Measurements from ENCODE around the gene PCMTD2.

Gene PCMTD2

DNA sequence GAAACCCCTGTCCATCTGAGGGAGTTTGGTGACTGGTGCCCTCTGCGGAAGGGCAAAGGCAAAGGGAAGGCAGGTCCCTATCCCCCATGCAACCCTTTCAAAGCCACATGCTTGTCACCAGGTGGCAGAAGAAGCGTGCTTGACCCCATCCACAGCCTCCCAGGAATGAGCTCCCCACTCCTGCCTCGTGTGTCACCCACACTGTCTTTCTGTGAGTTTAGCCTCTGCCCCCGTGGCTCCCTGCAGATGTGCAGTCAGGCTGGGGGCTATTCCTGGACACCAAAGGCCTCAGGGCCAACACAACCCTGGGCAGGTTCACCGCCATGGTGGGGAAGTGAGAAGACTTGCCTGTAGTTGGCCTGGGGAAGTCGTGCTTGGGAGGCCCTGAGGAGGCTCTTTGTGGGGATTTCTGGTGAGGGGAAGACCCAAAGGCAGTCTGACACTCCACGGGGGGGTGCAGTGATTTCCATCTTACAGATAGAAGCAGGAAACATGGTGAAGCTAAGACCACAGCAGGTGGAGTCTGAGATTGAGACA lies 16.6 kb upstream of the PCMTD2 start:
- no peak for DNase-seq (ENCODE audit: low read depth)

DNA sequence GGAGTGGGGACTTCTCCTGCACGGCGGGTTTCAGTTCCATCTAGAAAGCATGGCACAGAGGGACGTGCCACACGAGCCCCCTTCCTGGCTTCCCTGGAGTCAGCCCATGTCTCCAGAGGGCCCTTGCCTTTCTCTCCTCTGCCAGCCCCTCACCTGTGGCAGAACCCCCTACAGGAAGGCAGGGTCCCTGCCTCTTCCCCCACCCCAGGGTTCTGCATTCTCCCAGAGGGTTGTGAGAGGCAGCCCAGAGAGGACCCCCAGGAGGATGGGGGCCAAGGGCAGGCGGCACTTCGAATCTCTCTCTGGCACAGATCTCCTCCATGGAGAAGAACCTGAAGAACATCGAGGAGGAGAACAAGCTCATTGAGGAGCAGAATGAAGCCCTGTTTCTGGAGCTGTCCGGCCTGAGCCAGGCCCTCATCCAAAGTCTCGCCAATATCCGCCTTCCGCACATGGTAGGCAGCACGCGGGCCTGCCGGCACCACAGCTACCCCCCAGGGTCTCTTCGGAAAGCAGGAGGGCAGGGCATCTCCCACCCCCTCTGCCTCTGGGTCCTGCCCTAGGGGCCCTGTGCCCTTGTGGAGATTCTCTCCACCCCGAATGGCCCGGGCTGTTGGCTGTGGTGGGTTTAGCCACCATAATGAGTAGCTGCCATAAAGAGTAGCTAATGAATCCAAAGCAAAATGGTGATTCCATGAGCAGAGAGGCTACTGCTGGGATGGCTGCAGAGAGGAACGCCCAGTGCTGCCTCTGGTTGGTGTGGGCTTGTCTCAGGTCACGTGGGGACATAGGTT lies 15.9 kb upstream of the PCMTD2 start:
- DNase-seq (ENCODE audit: low read depth) = no peak

DNA sequence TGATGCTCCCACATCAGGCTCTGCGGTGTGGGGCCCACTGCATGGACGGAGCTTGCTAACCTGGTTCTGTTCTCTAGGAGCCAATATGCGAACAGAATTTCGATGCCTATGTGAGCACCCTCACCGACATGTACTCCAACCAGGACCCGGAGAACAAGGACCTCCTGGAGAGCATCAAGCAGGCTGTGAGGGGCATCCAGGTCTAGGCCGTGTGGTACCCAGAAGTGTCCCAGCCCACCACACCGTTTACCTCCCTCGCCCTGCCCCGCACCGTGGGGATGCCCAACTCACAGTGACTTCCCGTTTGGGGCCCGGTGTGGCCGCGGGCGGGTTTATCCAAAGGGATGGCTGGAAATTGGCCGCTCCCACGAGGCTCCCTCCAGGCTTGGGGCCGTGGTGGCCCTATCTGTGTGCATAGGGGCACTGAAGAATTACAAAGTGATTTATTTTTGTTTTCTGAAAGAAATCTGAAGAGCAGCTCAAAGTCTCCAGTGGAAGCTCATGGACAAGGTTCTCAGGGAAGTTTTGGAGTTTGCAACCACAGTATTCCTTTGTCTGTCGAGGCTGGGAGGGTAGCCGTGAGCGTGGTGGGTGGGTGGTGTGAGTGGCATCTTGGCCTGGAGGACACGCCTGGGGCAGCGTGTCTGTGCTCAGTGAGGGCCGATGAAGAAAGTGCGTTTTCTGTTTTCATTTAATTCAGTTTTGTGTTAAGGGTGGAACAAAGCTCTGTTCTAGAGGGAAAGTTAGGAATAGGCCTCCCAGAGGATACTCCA lies 15.1 kb upstream of the PCMTD2 start:
- no peak for DNase-seq (ENCODE audit: low read depth)

DNA sequence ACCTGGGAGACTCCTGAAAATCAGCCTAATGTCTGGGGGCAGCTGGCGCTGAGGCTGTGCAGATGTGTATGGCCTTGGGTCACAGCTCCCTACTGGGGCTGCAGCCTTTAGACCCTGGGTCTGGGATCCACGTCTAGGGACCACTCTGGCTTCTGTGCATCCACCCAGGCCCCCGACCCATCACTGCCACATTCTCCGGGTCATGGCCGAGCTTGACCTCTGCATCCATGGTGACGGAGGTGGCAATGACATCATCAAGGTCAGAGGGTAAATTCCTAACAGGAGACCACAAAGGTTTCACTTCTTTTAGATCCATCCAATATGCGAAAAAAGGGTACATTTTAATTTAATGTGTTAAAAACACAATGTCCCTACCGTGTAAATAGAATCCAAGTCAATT lies 14.5 kb upstream of the PCMTD2 start:
- DNase-seq (ENCODE audit: low read depth) = no peak

DNA sequence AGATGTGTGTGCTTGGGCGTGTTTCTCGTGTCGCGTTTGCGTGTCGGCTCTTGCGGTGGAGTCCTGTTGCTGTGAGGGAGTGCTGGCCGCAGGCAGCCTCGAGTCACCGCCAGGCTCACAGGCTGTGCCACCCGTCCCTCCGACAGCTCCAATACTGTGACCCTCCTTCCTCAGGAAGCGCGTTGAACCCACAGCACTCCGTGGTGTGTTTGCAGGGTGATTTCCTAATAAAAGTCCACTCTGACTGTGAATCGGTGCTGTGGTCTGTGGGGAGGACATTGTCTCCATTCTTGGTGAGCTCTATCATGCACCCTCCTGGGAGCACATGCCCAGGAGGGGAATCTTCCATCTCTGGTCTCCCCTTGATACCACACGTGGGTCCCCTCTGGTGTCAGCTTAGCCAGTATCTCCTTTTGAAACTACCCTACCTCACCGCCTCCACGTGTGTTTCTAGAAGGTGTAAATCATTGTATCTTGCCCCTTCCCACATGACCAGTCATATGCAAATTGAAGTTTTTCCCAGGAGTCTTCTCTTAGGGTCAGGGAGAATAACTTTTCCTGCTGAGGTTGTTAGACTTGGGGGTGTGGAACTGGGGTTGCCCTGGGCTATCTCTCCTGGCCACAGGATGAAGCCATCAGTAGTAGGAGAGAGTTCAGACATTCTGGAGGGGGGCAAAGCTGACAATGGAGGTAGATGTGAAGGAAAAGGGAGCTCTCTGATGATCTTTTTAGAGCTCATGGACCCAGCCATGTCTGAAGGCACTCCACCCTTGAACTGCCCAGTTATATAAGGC lies 13.3 kb upstream of the PCMTD2 start:
- DNase-seq (ENCODE audit: low read depth) = no peak

DNA sequence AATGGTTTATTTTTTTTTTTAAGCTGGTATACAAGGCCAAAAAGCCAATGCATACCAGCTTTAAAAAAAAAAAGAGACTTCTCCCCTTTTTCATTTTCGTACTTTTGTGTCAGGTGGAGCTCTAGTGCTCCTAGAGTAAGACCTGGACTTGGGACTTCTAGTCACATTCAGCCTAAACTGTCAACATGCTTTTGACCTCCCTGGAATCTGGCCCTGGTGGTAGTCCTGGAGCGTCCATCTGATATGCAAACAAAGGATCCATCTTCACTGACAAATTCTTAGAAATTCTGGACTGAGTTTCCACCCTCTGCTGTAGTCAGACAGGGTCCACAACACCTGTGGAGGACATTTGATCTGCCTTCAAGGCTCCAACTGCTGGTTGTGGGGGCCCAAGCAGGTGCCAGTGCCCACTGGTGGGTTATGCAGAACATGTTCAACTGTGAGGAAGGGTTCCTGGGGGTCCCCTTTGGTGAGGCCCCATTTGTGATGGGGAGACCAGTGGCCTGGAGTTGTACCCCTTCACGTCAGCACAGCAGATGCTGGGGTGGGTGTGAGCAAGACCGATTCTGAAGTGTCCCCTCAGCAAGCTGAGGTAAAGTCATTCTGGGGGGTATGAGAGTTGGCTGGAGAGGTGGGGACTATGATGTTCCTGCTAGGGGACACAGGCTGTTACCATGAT lies 12.6 kb upstream of the PCMTD2 start:
- no peak for DNase-seq (ENCODE audit: low read depth)

DNA sequence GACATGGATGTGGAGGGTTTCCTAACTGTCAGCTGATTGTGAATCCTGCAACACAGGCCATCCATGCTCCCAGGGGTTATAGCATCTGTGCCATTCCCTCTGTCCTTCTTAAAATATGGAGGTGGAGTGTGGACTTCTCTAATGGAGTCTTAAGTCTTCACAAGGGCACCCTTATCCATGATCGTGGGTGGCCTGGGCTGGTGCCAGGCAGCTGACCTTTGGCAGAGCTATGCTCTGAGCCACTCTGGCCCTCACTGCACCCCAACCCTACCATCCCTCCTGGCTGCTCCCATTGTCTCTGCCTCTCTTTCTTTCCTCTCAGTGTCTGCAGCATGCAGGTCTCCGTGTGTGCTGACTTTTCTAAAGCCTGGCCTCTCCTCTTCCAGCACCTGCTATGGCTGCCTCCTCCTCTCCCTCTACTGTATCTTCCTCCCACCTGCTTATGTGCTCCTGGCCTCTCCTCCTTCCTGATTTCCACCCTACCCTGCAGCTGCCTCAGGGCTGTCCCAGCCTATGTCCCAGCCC lies 11.2 kb upstream of the PCMTD2 start:
- DNase-seq (ENCODE audit: low read depth) = no peak

DNA sequence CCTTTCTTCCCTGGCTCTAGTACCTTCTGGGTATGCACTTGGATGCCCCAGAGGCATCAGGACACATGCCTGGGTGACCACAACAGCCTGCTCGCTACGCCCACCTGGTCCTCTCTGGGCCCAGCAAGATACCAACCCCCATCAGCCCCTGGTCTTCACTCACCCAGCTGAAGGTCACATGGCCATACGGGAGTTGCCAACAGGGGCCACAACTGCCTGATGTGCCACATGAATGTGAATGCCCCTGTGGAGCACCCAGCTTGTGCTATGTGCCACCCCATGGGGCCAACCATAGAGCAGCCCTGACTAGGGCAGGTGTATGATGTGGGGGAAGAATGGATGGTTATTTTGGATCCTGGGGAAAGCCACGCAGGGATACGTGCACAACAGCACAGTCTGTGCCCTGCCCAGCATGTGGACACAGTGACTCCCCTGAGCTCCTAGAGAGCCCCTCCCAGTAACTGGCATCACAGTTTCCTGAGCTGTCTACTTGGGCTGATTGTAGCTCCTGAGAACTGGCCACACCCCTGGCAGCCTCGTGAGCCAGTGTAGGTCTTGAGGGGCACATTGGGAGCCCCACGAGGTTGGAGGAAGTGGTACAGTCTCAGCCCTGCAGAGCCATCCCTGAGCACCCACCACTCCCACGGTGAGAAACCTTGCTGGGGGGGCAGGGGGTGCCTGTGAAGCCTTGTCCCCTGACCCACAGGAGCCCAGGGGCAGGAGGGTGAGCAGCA lies 10.5 kb upstream of the PCMTD2 start:
- DNase-seq (ENCODE audit: low read depth) = no peak

DNA sequence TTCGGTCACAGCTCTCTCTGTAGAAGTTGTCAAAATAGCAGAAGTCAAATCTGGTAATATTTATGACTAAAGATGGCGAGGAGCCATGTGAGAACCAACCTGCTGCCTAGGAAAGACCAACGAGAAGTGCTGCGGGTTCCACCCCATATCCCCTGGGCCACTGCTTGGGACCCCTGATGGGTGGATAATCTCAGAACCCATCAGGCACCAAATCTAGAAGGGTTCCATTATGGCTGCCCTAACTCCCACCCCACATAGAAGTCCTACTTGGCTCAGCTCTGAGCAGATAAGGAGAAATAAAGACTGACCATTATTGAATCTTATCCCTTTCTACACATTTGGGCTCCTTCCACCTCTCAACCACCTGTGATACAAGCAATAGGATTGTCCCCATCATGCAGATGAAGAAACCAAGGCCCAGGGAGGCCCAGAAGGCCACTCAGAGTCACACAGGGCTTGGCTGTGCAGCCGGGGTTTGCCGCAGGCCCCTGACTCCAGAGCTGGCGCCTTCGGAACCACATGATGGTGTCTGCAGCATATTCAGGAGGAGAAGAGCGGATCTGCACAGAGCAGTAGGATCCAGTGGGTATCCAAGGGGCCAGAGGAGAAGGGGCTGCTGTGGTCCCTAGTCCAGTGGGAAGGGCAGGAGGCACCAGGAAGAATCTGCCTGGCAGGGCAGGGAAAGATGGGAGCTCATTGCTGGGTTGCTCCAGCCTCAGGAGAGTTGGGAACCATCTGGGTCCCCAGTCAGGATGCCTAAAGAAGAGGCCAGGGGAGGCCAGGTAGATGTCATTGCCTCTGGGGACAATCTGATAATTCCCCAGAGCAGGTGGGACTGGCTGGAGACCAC lies 9.6 kb upstream of the PCMTD2 start:
- DNase-seq (ENCODE audit: low read depth) = no peak

DNA sequence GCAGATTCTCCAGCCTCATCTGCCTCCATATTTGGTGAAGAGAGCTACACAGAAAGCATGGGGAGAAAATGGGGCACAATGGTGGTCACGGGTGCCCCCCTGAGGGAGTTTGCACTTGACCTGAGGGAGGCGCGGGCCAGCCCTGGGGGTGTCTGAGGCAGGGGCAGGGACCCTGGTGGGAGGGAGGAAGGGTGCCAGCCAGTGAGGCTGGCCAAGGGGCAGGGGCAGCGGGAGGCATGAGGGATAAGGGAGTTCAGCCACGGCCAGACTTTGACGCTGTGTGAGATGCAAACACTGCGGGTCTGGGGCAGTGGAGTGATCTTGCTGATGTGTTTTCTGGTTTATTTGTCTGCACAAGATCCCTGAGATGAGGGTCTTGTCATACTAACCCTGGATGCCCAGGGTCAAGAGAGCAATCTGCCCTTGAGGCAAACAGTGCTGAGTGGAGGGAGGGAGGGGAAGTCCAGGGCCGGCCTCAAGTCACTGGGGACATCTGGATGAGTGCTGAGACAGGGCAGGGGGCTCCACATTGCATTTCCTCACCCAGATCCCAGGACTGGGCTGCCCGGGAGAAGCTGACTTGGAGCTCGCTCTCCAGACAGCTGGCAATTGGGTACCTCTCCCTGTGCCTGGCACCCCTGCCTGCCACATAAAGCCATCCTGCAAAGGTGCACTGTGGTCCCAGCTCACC lies 8.8 kb upstream of the PCMTD2 start:
- DNase-seq (ENCODE audit: low read depth) = no peak

DNA sequence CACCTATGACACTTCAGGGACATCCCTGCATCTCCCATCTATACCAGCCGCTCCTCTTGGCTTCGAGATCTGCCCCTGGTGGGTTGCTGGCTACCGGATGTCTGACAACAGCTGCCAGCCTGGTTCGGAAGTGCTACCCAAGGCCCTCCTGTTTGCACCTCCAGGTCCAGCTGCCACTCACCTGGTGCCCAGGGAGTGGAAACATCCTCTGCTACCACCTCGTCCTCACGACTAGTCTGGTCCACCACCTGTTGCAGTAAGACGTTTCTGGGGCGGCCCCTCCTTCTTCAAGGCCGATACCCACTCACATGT lies 8.3 kb upstream of the PCMTD2 start:
- no peak for DNase-seq (ENCODE audit: low read depth)

DNA sequence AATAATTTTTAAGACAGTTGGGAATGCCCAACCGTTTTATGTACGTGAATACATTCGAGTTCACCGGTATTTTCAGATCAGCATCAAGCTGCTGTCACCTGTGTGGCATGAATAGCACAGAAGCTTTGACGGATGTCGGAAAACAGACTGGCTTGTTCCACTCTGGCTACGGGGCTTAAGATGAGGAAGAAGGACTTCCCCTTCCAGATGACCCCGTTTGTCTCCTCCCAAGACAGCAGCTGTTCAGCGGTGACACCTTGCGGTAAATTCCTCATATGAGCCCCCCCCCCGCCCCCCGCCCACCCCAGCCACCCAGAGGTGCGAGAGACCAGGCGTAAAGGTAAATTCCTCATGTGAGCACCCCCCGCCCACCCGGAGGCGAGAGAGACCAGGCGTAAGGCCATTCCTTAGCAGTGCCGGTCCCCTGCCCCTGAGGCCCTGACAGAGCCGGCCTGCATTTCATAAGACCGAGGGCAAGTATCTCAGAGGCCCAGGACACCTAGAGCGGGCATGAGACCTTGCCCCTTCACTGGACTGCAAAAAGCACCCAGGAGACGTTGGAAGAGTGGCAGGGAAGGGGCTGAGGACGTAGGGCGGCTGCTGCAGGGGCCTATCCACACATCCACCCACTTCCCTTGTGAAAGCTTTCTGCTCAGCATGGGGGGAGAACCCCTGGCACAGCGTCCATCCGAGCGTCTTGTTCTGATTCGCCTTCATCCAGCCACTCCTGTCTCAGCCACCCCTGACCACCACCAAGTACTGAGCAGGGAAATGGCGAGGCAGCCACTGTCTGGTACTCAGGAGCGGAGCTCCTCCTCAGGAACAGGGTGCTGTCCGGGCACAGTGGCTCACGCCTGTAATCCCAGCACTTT lies 7.3 kb upstream of the PCMTD2 start:
- DNase-seq (ENCODE audit: low read depth) = no peak

DNA sequence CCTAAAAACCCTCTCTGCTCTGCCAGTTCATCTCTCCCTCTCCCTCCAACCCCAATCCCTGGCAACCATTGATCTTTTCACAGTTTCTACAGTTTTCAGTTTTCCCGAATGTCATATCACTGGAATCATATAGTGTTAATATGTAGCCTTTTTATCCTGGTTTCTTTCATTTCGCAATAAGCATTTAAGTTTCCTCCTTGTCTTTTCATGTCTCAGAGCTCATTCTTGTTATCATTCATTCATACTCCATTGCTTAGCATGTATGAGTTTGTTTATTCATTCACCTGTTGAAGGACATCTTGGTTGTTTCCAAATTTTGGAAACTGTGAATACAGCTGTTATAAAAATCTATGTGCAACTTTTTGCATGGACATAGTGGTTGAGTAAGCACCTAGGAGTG lies 5.5 kb upstream of the PCMTD2 start:
- no peak for DNase-seq (ENCODE audit: low read depth)

DNA sequence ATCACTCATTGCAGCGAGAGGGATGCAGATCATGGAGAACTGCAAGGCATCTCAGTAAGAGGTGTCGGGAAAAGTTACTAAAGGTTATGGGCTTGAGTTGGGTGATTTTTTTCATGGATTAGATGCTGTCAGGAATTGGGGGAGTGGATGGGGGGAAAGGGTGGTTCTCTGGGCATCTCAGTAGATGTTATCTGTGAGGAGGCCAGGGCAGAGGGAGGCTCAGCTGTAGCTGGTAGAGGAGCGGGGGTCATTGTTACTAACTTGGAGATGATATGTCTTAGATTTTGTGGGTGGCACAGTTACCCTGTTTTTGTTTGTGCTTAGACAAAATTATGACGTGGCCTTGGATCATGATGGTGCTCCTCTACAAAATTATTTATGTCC lies 2.6 kb upstream of the PCMTD2 start:
- DNase-seq (ENCODE audit: low read depth) = no peak

DNA sequence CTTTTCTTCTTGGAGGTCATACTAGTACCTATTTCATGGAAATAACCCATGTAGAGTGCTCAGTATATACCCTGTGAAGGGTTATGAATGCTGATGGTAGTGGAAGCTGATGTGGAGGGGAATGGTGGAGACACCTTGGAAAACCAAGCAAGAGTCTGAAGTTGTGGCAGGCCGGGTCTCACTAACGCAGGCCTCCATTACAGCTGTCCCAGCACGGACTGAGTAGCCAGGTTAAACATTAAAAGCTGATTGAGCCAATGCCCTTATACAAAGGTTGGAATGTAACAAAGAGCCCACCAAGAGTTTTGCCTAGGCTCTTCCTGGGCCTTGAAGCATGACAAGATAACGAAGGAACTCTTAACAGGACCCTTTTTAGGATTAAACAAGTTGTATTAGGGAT lies 2.1 kb upstream of the PCMTD2 start:
- DNase-seq (ENCODE audit: low read depth) = no peak

DNA sequence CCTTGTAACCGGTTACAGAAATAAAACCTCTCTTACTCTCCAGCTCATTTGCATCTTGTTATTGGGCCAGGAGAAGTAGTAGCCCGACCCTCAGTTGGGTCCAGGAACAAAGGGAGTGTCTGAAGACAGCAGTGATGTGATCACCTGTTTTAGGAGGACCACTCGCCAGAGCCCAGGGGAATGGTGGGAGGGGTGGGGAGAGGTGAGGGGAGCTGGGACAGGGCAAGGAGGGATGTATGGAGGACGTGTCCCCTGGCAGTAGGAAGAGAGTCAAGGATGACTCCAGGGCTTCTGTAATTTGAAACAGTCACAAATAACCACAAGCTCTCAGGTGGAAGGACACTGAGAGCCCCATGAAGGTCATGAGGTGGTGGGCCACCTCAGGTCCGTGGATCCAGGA lies 1.4 kb upstream of the PCMTD2 start:
- no peak for DNase-seq (ENCODE audit: low read depth)

DNA sequence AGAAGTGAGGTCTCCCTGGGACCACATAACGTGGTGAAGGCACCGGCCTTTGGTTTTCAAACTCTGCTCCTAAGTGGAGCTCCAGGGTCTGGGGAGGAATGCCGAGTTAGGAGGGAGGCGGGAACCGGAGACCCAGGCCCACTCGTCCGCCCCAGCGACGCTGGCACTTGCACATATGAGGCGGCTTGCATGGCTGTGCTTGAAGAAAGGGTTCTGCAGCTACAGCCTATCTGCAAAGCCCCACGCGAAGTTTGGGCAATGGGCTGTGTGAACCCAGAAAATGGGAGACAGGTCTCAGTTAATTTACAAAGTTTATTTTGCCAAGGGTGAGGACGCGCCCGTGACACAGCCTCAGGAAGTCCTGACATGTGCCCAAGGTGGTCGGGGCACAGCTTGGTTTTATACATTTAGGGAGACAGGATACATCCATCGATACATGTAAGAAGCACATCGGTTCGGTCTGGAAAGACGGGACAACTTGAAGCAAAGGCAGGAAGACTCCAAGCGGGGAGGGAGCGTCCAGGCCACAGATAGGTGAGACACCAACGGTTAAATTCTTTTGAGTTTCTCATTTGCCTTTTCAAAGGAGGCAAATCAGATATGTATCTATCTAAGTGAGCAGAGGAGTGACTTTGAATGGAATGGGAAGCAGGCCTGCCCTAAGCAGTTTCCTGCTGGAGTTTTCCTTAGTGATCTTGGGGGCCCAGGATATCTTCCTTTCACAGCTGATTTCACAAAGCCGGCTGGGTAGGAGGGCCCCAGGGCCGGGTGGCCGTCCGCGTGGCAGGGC lies 782 bp upstream of the PCMTD2 start:
- DNase-seq (ENCODE audit: low read depth) = no peak
